K562 (cell line): ENCODE data around the gene HIVEP1. TPM values are rescaled to one million over a fixed set of nuclear protein-coding genes. Genes with fewer than 3 reads are reported as not detected.

Source experiments
- ARHGAP35 ChIP-seq: fragments of 450-650 bp; IDR thresholded peaks from 2 replicates; pipeline ENCODE4 v1.6.1; 2018; ENCODE audit not compliant: partially characterized antibody
- CGGBP1 ChIP-seq: fragments of 250-450 bp; sonication (Bioruptor Pico); IDR thresholded peaks from 2 replicates; pipeline ENCODE4 v1.9.0; 2021; ENCODE audit warnings: mild to moderate bottlenecking
- DDX20 ChIP-seq: fragments of 450-650 bp; IDR thresholded peaks from 2 replicates; pipeline ENCODE4 v1.6.1; 2016; ENCODE audit warnings: missing genetic modification characterization, low read depth, mild to moderate bottlenecking, missing compliant biosample characterization, moderate library complexity
- EHMT2 ChIP-seq: fragments of 450-650 bp; IDR thresholded peaks from 2 replicates; pipeline ENCODE4 v1.6.1; 2018; ENCODE audit warnings: antibody characterized with exemption
- ETV1 ChIP-seq: fragments of 450-650 bp; conservative IDR thresholded peaks from 2 replicates; pipeline ENCODE4 v1.6.1; 2016; ENCODE audit warnings: missing genetic modification characterization, control low read depth, low read depth, missing compliant biosample characterization
- FOXA1 ChIP-seq: fragments of 450-650 bp; IDR thresholded peaks from 2 replicates; pipeline ENCODE4 v1.6.1; 2016; ENCODE audit warnings: mild to moderate bottlenecking, borderline replicate concordance
- GABPB2 ChIP-seq: fragments of 250-450 bp; sonication (Bioruptor Pico); conservative IDR thresholded peaks from 2 replicates; pipeline ENCODE4 v1.5.1; 2021; ENCODE audit warnings: mild to moderate bottlenecking
- HMG20A ChIP-seq: fragments of 450-650 bp; formaldehyde crosslinking; conservative IDR thresholded peaks from 2 replicates; pipeline ENCODE4 v1.4.0; 2020; ENCODE audit warnings: mild to moderate bottlenecking, mixed read lengths
- MCM7 ChIP-seq, 2 experiments: fragments of 450-650 bp; IDR thresholded peaks; 2 replicates each; pipeline ENCODE4 v1.6.1; 2016 to 2018
- MGA ChIP-seq: fragments of 450-650 bp; IDR thresholded peaks from 2 replicates; pipeline ENCODE4 v1.6.1; 2016; ENCODE audit warnings: mild to moderate bottlenecking, moderate library complexity
- NFIC ChIP-seq: fragments of 450-650 bp; IDR thresholded peaks from 2 replicates; pipeline ENCODE4 v1.6.1; 2017; ENCODE audit warnings: mild to moderate bottlenecking, inconsistent platforms
- PYGO2 ChIP-seq: fragments of 450-650 bp; IDR thresholded peaks from 2 replicates; pipeline ENCODE4 v1.6.1; 2016; ENCODE audit warnings: mild to moderate bottlenecking, missing genetic modification characterization, moderate library complexity, missing compliant biosample characterization
- RBM15 ChIP-seq: fragments of 200-400 bp; formaldehyde crosslinking; IDR thresholded peaks from 2 replicates; pipeline ENCODE4 v1.6.1; 2018; ENCODE audit warnings: mild to moderate bottlenecking, low read length, moderate library complexity; ENCODE audit not compliant: insufficient read depth
- RCOR1 ChIP-seq, 2 experiments: IDR thresholded peaks; 2 replicates each; pipeline ENCODE4 v1.6.1; 2012; ENCODE audit warnings: low read depth in 2 of 2, low read length in 2 of 2, borderline replicate concordance in 1 of 2, improper control_type of control experiment in 1 of 2
- RUNX1 ChIP-seq: sonication (generic); IDR thresholded peaks from 2 replicates; pipeline ENCODE4 v1.6.1; 2016; ENCODE audit warnings: antibody characterized with exemption, low read depth
- SMAD1 ChIP-seq: fragments of 150-350 bp; IDR thresholded peaks from 2 replicates; pipeline ENCODE4 v1.6.1; 2014; ENCODE audit warnings: low read length, low read depth; ENCODE audit not compliant: partially characterized antibody
- YBX1 ChIP-seq: fragments of 450-650 bp; IDR thresholded peaks from 2 replicates; pipeline ENCODE4 v1.7.1; 2016; ENCODE audit warnings: mild to moderate bottlenecking
- ZNF134 ChIP-seq: fragments of 250-450 bp; sonication (Bioruptor Pico); conservative IDR thresholded peaks from 2 replicates; pipeline ENCODE4 v1.4.0; 2020
- ZNF41 ChIP-seq: fragments of 250-450 bp; sonication (Bioruptor Pico); conservative IDR thresholded peaks from 2 replicates; pipeline ENCODE4 v1.4.0; 2020; ENCODE audit warnings: mild to moderate bottlenecking
- ZNF780A ChIP-seq: fragments of 250-450 bp; sonication (Bioruptor Pico); IDR thresholded peaks from 2 replicates; pipeline ENCODE4 v1.5.0; 2021; ENCODE audit warnings: mild to moderate bottlenecking
- ZNF79 ChIP-seq: fragments of 250-450 bp; sonication (Bioruptor Pico); IDR thresholded peaks from 2 replicates; pipeline ENCODE4 v1.4.0; 2020; ENCODE audit warnings: low read depth, mild to moderate bottlenecking, moderate library complexity
- polyA plus RNA-seq, 8 experiments: library from polyadenylated mRNA; depleted of rRNA in 4 of 8; stranded (reverse) in 5 of 8; unstranded in 3 of 8; fragments of >200 nt; fragmentation: Nextera tagmentation in 2 of 8; fragmentation: Illumina TruSeq in 1 of 8; extraction: Ambion mirVana in 2 of 8; extraction: Trizol in 1 of 8; gene quantifications; 2 replicates each; pipeline versions ENCODE4 v1.2.1 to v1.2.3, GENCODE V29; 2011 to 2014; ENCODE audit warnings: inconsistent platforms in 1 of 8, missing spikeins in 1 of 8
- total RNA-seq, 7 experiments: library from RNA; depleted of rRNA in 6 of 7; stranded (reverse); fragments of >200 nt in 6 of 7; fragmentation: Illumina TruSeq in 2 of 7; extraction: Trizol in 2 of 7; gene quantifications; 2 replicates each; pipeline versions ENCODE4 v1.2.1 to v1.2.3, GENCODE V29; 2011 to 2021; ENCODE audit warnings: low replicate concordance in 1 of 7

The HIVEP1 gene
- total and polyA plus RNA-seq, 9 of the 15 experiments (the other 6 are each of a cell fraction or from before 2014, with no cell fraction given): 6.0 to 33.3 (median 21.7) TPM

GRCh38 chr6:12103158-12103557, 91.0 kb downstream of the HIVEP1 start (continued):
- no peak for TF ChIP-seq MGA
- TF ChIP-seq RBM15: no peak
- no peak for TF ChIP-seq ZNF41 (CRISPR knock-in tag)
- TF ChIP-seq HMG20A (CRISPR knock-in tag): no peak
- TF ChIP-seq ZNF134 (CRISPR knock-in tag): no peak
- 0 out of 2 replicates have a peak, but pooled peaks have one; percentile 21 for TF ChIP-seq ETV1 (tag)
- no peak for TF ChIP-seq ZNF79 (CRISPR knock-in tag)
- TF ChIP-seq NFIC: peak; percentile 93
- no peak for TF ChIP-seq ZNF780A (CRISPR knock-in tag)
- TF ChIP-seq CGGBP1 (CRISPR knock-in tag): no peak
- no peak for TF ChIP-seq GABPB2
- no peak for TF ChIP-seq ARHGAP35
- TF ChIP-seq FOXA1: no peak
- no peak for TF ChIP-seq YBX1
- no peak for TF ChIP-seq RUNX1
- no peak for TF ChIP-seq PYGO2 (tag)
- TF ChIP-seq MCM7 (IDR thresholded peaks at IDR 0.05): no peak
- no peak for TF ChIP-seq EHMT2
- no peak for TF ChIP-seq DDX20 (tag)
- no peak for TF ChIP-seq SMAD1
- no peak for TF ChIP-seq RCOR1 (IDR thresholded peaks at IDR 0.05; ENCODE audit: borderline replicate concordance in 1 of 2, low read depth in 2 of 2, low read length in 2 of 2)
